KBM-7 (cell line): Measurements from ENCODE around the gene ACAT2.
"Not testable (repeated sequence)": the region's sequence is repeated elsewhere in the genome, so short reads cannot be mapped to it uniquely, and the experiment has no call there.

Experiments used
- DNase-seq: peaks from one replicate; pipeline ENCODE4 v3.0.0-alpha.2; 2015
- in situ Hi-C: fragments of 300-500 bp; cut with MboI; formaldehyde crosslinking; loops from 2 replicates; pipeline ENCODE4 v1.14.3; 2020; ENCODE audit warnings: low sequenced_read_pairs, low pct_unique_long_range_greater_than_20kb, mixed read lengths

The ACAT2 gene

DNA sequence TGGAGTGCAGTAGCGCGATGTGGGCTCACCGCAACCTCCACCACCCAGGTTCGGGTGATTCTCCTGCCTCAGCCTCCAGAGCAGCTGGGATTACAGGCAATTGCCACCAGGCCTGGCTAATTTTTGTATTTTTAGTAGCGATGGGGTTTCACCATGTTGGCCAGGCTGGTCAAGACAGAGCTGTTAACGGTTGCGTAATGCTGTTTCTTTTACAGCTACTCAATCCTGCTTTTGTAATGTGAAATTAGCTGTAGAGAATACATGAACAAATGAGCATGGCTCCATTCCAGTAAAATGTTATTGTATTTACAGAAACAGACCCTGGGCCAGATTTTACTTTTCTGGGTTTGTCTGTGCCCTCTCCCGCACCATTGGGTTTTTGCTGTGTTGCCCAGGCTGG, 40.1 kb downstream of the ACAT2 start:
- in situ Hi-C loops: no loop called here
- DNase-seq: no peak

DNA sequence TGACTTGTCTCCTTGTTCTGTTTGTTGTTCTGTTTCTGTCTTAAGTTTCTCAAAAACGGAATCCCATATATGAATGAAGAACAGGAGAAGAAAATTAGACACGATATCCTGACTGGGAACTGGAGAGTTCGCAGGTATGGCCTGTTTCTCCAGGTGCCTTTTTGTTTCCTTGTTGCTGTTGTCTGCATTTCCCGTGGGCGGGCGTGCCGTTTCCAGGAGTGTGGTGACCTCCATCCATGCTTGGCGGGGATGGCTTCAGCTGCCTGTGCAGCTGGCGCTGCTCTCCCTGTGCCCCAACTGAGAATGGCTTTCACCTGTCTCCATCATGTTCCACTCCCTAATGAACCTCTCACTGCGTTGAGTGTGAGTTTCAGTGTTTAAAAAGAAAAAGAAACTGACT, 42.7 kb downstream of the ACAT2 start:
- in situ Hi-C loops: no loop called here
- no peak for DNase-seq

DNA sequence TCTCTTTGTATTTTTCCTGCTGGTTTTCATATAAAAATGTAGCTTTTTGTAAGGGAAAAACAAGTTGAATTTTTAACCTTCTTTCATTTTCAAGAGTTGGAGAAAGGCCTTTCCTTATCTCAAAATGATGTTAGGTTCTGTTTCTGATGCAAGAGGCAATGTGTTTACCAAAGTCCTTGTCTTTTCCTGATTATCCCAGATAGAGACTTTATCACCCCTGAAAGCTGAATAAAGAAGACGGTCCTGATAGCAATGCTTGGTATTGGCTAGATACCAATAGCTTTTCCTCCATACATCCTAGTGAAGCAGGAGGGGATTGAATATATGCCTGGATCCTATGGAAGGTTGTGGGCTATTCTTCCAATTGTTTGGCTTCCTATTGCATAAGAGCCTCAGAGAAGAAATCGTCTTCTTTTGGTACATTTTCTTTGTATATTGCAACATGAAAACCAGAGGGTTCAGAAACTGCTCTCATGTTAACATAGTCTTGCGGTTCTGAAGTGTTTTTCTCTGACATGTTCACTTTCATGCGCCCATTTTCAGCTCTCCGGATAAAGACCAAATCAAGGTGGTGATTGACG, 43.7 kb downstream of the ACAT2 start:
- in situ Hi-C loops: no loop called here
- DNase-seq: no peak

DNA sequence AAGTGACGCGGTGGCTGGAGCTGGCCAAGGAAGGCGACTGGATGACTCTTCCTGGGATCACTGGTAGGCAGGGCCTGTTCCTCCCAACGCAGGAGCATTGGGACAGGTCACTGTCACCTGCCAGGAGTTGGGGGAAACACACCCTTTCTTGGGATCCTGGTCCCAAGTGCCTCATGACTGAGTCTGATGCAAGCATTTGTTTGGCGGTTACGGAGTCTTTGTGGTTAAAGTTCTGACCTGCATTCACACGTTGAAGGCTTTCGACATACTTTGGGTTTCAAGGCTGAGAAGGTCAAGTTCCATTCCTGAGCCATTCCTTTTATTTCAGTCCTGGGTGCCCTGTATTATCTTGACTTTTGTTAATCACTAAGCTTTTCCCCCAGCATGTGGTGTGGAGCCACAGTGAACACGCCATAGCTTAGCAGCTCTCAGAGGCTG, 44.2 kb downstream of the ACAT2 start:
- in situ Hi-C loops: no loop called here
- DNase-seq: no peak

DNA sequence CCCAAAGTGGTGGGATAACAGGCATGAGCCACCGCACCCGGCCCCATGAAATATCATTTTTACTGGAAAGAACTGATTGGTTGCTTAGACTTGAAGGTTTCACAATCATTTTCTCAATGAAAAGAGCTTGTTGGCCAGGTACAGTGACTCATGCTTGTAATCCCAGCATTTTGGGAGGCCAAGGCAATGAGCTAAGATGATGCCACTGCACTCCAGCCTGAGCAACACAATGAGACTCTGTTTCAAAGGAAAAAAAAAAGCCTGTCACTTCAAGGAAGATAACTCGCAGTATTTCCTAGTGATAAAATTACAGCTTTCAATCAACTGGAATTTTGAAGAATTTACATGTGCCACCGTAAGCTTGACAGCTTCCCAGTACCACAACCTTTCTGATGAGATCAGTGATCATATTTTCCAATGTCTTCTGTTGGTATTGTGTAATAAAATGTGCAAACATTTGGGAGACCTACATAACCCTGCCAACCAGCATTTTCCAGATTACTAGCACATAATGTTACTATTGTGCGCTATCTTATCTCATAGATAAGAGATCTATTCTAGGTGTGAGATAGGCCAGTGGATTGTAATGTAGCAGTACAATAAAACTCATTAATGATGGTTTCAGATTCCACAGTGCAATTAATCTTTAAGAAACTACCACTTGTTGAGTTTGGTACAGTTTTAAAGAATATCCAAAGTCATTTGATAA, 45.5 kb downstream of the ACAT2 start:
- no peak for DNase-seq
- in situ Hi-C loops: no loop called here

DNA sequence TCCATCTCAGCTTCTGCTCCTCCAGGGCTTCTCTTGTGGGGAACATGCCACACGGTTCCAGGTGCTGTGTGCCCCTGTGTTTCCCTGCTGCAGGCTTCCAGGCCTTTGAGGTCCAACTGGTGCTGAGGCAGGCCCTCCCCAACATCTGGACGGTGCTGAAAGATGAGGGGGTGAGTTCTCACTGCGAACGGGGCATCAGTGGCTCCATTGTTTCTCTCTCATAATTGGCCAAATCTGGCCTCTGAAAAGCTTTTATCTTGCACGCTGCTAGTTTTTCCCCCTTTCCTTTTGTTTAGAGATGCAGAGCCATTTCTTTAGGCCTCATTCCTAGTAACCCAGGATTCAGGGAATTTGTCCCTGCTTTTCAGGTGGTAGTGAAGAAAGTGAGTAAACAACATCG, 46.8 kb downstream of the ACAT2 start:
- DNase-seq: no peak
- in situ Hi-C loops: no loop called here

DNA sequence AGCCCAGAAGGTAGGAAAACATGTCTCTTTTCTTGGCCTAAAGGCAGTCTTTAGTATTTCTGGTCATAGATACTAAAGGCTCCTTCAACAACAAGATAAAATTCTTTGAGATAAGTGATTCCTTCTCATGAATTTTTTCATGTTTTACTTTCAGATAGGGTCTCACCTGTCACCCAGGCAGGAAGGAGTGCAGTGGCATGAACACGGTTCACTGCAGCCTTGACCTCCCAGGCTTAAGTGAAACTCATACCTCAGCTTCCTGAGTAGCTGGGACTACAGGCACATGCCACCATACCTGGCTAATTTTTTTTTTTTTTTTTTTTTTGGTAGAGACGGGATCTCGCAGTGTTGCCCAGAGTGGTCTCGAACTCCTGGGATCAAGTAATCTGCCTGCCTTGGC, 47.3 kb downstream of the ACAT2 start:
- in situ Hi-C loops: no loop called here
- no peak for DNase-seq

DNA sequence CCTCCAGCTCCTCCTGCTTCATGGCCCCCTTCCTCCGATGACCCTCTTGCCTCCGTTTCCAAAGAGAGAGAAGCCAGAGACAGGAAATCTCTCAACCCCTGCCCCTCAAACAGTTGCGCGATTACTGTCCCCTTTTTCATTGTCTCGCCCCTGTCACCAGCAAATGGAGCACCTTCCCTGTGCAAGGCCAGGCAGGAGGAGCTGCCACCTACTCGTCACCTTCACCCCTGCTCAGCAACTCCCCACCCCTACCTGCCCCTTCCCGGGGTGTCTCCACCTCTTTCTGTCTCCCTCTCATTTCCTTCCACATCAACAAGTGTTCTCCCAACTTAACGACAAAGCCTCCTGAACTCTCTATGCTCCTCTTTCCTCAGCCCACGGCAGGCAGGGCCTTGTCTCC, 51.9 kb downstream of the ACAT2 start:
- DNase-seq: no peak
- in situ Hi-C loops: no loop called here

DNA sequence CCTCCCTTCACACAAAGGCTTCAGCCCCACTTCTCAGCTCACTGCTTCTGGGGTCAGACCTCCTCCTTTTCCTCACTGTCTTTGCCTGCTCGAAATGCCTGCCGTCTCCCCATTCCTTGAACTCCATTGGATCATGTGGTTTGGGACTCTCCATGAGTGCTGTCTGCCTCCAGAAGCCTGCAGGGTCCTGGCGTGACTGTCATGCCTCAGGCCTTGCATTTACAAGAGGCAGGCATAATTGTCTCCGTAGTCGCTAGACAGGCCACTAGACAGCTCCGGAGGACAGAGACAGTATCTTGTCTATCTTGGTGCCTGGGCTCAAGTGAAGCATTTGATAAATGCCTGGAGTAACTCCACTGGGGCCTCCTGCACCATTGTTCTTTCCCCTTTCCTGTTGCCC, 53.6 kb downstream of the ACAT2 start:
- in situ Hi-C loops: no loop called here
- no peak for DNase-seq

DNA sequence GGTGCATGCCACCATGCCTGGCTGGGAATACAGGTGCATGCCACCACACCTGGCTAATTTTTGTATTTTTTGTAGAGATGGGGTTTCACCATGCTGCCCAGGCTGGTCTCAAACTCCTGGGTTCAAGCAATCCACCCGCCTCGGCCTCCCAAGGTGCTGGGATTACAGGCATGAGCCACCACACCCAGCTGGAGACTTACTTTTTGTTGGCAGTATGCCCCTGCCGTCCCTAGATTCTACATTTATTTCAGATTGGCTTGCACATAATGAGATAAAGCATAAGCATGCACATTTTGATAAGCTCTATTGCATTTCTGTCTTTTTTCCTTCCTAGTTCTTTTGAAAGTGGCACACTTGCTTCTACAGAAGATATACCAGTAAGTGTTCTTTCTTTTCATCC, 54.9 kb downstream of the ACAT2 start:
- DNase-seq, in situ Hi-C loops: not testable (repeated sequence)

DNA sequence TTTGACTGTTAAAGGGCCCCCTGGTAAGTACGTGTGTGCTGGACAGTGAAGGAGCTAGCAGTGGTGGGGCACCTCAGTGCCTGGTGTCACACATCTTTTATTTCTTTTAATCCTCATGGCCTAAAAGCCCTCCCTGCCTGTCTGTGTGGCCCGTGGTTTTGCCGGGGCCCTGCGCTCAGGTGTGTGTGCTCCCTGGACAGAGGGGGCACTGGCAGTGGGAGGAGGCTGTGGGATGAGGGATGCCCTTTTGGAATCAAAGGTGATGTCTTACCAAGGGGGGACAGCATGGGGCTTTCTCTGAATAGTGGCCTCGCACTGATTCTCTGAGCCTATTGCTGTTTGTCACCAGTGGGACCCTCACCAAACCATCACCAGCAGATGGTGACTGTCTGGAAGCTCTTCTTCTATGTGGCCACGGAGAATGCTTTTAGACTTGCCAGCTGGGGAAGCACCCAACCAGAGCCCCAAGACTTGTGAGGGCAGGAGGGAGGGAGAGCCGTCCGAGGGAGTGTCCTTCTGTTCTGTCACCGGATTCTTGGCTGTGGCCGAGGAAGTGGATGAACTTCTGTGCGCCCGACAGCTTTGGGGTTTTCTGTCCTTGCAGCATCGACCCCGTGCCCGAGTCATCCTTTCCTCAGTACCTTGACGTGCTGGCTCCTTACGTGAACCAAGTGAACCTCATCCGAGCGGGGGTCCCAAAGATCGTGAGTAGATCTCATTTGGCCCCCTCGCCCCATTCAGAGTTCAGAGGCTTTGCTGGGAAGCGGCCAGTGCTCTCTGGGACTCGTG, 56.3 kb downstream of the ACAT2 start:
- DNase-seq: no peak
- in situ Hi-C loops: no loop called here

DNA sequence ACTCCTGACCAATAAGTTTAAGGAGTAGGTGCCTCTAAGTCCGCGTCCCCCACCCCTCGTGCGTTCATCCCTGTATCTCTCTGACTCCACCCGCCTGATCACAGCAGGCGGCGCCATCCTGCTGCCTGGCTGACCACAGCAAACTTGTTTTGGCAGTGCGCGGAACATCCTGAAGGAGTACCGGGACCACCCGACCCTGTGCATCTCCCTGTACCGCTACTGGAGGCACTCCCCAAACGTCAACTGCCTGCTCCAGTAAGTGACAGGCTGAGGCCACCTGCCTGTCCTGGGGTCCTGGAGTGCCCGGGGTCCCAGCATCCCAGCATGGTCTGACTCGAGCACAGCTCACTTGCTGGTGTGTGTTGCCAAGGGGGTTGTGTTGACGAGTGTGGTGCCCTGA, 57.3 kb downstream of the ACAT2 start:
- no peak for DNase-seq
- in situ Hi-C loops: no loop called here

DNA sequence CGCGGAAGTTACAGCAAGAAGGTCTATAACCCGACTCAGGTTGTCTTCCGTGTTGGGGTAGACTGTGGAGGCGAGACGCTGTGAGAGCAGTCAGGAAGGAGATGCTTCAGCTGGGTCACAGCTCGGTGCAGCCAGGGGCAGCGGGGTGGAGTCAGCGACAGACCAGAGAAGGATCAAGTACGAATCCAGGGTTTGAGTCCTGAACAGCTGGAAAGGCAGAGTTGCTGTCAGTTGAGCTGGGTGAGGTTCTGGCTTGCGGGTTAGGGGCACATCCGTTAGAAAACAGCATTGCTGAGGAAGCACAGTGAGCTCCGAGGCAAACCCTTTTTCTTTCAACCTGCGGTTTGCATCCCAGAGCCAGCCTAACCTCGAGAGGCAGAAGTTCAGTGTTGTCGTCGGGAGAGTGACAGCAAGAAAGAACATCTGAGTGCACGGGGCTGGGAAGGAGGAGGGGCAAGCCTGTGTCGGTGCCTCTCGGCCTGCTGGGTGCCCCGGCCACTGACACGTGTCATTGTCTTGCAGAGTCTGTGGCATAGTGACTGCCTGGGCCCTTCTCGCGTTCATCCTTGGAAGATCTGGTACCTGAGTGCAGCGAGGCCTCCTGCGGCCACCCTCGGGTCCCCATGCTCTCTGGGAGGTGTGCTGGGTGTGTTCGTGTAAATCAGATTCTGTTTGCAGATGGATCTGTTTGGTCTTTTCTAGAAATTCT, 58.2 kb downstream of the ACAT2 start:
- DNase-seq: peak; percentile 94

DNA sequence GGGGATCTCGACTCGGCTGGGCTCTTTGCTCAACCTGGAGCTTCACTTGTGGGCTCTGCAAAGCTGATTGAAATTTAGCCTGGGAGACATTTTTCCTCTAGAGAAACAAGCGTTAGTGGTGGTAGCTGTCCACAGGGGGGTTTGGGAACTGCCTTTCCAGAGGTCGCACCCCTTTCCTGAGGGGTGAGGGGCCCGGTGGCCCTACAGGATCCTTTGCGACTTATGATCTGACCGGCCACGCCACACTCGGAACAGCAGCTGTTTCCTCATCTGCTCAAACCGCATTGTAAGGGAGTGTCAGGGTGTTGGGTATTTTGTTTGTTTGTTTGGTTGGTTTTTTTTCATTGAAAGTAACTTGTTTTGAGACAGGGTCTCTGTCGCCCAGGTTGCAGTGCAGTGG, 59.3 kb downstream of the ACAT2 start:
- peak; percentile 44 for DNase-seq
- in situ Hi-C loops: no loop called here

More for the DNA sequence above, 58.2 kb downstream of the ACAT2 start:
- in situ Hi-C loops: no loop called here

DNA sequence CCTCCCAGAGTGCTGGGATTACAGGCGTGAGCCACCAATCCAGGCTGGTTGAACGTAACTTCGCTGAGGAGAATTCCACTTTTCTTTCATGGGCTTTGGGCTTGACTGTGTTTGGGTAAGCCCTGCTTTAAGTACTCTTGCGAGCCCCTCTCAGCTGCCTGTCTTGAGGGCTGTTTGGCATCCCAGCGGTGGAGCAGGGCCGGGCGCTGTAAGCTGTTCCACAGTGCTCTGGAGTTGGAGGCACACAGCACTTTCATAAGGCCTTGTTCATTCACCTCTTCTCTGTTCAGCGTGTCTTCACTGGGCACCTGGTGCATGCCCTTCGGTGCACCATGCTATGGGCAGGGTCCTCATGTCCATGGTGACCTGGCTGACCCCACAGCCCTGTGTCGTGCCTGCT, 59.9 kb downstream of the ACAT2 start:
- DNase-seq: no peak
- in situ Hi-C loops: no loop called here

DNA sequence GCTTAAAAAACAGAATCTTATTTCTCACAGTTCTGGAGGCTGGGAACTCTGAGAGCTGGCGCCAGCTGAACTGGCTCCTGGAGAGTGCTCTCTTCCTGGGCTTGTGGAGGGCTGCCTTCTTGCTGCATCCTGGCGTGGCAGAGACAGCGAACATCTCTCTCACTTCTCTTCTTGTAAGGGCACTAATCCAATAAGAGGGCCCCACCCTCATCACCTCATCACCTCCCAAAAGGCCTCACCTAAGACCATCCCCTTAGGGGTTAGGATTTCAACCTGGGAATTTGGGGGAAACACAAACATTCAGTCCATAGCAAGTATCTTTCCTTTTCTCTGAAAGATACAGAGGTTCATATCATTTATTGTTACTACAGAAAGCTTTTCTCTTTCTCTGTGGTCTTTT, 62.1 kb downstream of the ACAT2 start:
- DNase-seq: no peak
- in situ Hi-C loops: no loop called here

DNA sequence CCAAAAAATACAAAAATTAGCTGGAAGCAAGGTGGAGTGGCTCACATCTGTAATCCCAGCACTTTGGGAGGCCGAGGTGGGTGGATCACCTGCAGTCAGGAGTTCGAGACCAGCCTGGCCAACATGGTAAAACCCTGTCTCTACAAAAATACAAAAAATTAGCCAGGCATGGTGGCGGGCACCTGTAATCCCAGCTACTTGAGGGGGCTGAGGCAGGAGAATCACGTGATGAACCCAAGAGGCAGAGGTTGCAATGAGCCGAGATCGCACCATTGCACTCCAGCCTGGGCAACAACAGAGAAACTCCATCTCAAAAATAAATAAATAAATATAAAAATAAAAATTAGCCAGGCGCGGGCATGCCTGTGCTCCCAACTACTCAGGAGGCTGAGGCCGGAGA, 62.8 kb downstream of the ACAT2 start:
- DNase-seq, in situ Hi-C loops: not testable (repeated sequence)

DNA sequence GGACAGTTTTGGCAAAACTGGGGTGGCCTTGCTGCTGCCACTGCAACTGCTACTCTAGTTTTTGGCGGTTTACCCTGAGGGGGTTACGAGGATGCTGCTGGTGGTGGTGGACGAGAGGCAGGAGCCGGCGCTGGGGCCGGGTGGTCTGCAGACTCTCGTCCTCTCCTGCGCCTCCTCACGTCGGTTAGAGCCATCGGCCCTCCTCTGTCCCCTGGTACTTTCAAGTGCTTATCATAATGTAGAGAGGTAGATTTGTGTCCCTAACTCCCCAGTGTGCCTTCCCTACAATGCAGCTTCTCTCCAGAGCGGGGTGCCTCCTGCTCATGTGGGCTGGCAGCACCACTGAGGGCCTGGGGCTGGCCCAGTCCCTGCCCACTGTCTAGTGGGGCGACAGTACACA, 64.2 kb downstream of the ACAT2 start:
- DNase-seq: no peak
- in situ Hi-C loops: no loop called here

DNA sequence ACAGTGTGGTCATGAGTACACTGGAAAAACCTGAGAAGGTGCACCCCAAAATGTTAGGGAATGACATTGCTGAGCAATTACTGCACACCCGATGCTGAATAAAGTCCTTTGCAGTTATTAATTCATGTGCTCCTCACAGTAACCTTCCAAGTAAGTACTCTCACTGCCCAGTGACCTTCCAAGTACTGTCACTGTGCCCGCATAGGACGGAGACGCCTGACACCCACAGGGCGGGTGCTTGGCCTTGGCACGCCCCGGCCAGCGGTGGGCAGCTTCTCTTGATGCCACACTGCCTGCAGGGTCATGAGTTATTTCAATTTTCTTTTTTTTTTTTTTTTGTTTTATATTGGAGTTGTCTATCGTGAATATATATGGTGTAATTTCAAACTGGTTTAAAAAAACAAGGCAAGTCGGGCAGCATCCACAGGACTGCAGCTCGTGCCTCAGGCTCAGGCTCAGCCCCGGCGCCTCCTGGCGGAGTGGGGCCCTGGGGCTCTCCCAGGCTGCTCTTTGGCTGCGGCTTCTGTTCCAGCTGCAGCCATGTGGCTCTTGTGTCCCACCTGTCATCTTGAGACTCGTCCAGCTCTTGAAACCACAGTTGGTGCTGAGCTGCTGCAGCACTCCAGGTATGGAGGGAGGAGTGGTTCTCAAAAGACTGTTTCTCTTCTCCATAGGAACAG, 65.3 kb downstream of the ACAT2 start:
- in situ Hi-C loops: no loop called here
- no peak for DNase-seq
